Fibroblast of lung (primary cell): Measurements from ENCODE around the gene PTPRH.

Experiments used
- EZH2 ChIP-seq: IDR thresholded peaks from 2 replicates; pipeline ENCODE4 v1.5.1; 2012; ENCODE audit warnings: low read length, control low read depth, mild to moderate bottlenecking; ENCODE audit errors: missing control alignments
- TF ChIP-seq, protein P1 (sequence below), 2 donors: IDR thresholded peaks in 1 of 2; conservative IDR thresholded peaks in 1 of 2; 1 replicate in 1 of 2; 2 replicates in 1 of 2; pipeline ENCODE4 v1.5.1; 2011 to 2012; ENCODE audit warnings: low read length in 2 of 2, control low read depth in 1 of 2, inconsistent platforms in 1 of 2, low read depth in 1 of 2, mild to moderate bottlenecking in 1 of 2

DNA sequence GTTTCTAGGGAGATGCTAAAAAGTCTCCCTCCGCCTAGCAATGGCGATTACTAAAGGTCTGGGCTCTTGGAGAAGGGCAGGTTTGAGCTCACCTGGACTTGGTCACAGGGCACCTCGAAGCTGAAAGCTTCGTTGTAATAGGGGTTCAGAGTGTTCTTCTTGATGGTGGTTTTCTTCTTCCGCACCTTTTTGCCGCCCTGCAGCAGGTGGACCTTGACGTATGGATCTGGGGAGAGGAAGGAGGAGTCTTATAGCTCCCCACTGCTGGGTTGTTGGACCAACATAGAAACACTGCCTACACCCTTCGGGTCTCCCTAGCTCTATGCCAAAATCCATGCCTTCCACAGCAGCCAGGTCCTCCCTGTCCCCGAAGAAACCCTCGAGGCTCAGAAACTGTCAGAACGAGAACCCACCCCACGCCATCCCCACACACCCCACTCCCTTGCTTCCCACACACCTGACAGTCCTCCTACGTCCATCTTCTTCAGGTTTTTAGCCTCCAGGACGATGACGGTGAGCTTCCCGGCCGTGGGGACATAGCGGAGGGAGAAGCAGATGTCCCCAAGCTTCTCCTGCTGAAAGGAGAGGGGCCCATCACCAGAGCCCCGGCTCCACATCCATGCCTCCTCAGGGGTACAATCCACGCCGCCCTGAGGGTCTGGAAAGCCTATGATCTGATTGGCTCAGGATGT, 34.7 kb downstream of the PTPRH start:
- TF ChIP-seq, protein P1, sequence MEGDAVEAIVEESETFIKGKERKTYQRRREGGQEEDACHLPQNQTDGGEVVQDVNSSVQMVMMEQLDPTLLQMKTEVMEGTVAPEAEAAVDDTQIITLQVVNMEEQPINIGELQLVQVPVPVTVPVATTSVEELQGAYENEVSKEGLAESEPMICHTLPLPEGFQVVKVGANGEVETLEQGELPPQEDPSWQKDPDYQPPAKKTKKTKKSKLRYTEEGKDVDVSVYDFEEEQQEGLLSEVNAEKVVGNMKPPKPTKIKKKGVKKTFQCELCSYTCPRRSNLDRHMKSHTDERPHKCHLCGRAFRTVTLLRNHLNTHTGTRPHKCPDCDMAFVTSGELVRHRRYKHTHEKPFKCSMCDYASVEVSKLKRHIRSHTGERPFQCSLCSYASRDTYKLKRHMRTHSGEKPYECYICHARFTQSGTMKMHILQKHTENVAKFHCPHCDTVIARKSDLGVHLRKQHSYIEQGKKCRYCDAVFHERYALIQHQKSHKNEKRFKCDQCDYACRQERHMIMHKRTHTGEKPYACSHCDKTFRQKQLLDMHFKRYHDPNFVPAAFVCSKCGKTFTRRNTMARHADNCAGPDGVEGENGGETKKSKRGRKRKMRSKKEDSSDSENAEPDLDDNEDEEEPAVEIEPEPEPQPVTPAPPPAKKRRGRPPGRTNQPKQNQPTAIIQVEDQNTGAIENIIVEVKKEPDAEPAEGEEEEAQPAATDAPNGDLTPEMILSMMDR (conservative IDR thresholded peaks at IDR 0.05 in 1 of 2, IDR thresholded peaks at IDR 0.05 in 1 of 2; ENCODE audit: low read depth in 1 of 2, low read length in 2 of 2) = no peak
- TF ChIP-seq EZH2 = no peak
